ENCODE results near the gene RPN1. TPM values are rescaled to one million over a fixed set of nuclear protein-coding genes. Genes with fewer than 3 reads are reported as not detected.

The RPN1 gene
- total and polyA plus RNA-seq, 2 of the 13 experiments (the other 11 are each of a cell fraction or from before 2014, with no cell fraction given): 290 to 342 TPM

DNA sequence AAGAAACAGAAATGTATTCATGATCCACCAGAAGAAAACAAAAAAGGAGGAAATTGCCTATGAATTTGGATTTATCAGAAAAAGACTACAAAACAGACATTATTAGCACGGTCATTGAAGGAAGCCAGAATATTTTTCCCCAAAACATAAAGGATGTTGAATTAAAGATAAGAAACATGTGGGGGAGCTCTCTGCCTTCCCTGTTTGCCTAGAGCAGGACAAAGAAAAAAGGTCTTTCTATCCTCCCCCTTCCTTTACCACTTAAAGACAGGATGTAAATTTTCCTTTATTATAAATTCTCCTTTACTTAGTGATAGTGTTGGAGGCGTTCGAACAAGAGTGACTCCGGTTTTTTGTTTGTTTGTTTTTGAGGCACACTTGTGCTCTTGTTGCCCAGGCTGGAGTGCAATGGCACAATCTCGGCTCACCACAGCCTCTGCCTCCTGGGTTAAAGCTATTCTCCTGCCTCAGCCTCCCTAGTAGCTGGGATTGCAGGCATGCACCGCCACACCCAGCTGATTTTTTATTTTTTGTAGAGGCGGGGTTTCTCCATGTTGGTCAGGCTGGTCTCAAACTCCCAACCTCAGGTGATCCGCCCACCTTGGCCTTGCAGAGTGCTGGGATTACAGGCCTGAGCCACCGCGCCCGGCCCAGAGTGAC lies 14.9 kb upstream of the RPN1 start:
- Histone ChIP-seq H3K4me2 (ENCODE audit: low read depth, low read length) (peak overlapping the region; percentile 51), H3K27me3 (ENCODE audit: control insufficient read depth in 1 of 2, insufficient read depth in 2 of 2, low read length in 2 of 2) (no peaks in the 10 kb centered on the region; a peak in 1 of 5 replicates), H3K4me1 (ENCODE audit: insufficient read depth, low read length) (peaks cover 10% of the 10 kb centered on the region), H4K20me1 (ENCODE audit: insufficient read depth, low read length) (no peaks in the 10 kb centered on the region), H3K36me3 (replicated peaks in 1 of 2; ENCODE audit: control insufficient read depth in 1 of 2, insufficient read depth in 2 of 2, low read length in 2 of 2) (no peaks in the 10 kb centered on the region), H3K27ac (ENCODE audit: extremely low read length, insufficient read depth, low read length) (no peak overlapping the region), H3K9ac (ENCODE audit: insufficient read depth, low read depth, low read length) (no peak overlapping the region), H3K9me3 (ENCODE audit: low read length) (0 out of 2 replicates have a peak, but pooled peaks cover 6% of the 10 kb centered on the region), H2AFZ (ENCODE audit: low read length) (no peak overlapping the region), H3K4me3 (replicated peaks in 1 of 3; ENCODE audit: insufficient read depth in 1 of 3, low read depth in 2 of 3, low read length in 3 of 3) (no peak overlapping the region), H3K79me2 (ENCODE audit: insufficient read depth, low read length) (no peaks in the 10 kb centered on the region)
- BruUV-seq (replicated peaks): no TSS peak
- ChIA-PET CTCF (ENCODE audit: low intra/inter-chr PET ratio, low total read pairs) (no interaction called here), POLR2A (interaction anchor here (1.1 kb wide), 1 partner anchor 15 kb away, joined by 3 read pairs; no protein-coding TSS in a partner anchor)
- in situ Hi-C loops (cut with HindIII; ENCODE audit: extremely low pct_ligation_motif_present, low pct_unique_long_range_greater_than_20kb): no loop called here
- intact Hi-C loops (cut with micrococcal nuclease; ENCODE audit: unreplicated experiment): no loop called here
- TF ChIP-seq STAG1 (CRISPR knock-in tag; IDR thresholded peaks at IDR 0.05): peak; percentile 36; the same call in 1 of the 2 replicates
- TF ChIP-seq, protein P1, sequence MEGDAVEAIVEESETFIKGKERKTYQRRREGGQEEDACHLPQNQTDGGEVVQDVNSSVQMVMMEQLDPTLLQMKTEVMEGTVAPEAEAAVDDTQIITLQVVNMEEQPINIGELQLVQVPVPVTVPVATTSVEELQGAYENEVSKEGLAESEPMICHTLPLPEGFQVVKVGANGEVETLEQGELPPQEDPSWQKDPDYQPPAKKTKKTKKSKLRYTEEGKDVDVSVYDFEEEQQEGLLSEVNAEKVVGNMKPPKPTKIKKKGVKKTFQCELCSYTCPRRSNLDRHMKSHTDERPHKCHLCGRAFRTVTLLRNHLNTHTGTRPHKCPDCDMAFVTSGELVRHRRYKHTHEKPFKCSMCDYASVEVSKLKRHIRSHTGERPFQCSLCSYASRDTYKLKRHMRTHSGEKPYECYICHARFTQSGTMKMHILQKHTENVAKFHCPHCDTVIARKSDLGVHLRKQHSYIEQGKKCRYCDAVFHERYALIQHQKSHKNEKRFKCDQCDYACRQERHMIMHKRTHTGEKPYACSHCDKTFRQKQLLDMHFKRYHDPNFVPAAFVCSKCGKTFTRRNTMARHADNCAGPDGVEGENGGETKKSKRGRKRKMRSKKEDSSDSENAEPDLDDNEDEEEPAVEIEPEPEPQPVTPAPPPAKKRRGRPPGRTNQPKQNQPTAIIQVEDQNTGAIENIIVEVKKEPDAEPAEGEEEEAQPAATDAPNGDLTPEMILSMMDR (CRISPR knock-in tag; IDR thresholded peaks at IDR 0.05): 0 out of 2 replicates have a peak, but pooled peaks have one; percentile 21
- TF ChIP-seq ZNF24 (IDR thresholded peaks at IDR 0.05): no peak
- WGBS (ENCODE audit: low lambda C conversion rate): 51% methylated on average over 11 of the region's 11 CpGs
- ATAC-seq: no peak
- DNase-seq (ENCODE audit: low spot score): no peak
- FAIRE-seq: no peak

DNA sequence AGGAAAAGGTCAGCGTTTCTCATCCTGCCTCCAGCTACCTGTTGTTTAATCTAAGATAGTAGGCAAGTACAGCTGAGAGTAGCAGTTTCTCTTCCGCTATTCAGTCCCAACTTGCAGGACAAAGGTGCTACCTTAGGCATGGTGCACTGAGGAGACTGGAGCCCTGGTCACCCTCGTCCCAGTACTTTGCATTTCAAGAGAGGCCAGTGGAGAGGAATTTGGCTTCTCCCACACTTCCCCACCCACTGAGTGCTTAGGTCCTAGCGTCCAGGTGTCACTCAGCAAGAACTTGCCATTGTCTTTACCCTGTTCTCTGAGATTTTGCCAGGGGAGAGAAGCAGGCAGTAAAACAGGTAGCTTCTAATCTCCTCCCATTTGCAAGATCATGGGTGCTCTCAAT lies 12.5 kb upstream of the RPN1 start:
- no peaks in the 10 kb centered on the region; a peak in 1 of 5 replicates for H3K27me3 ChIP-seq (ENCODE audit: control insufficient read depth in 1 of 2, insufficient read depth in 2 of 2, low read length in 2 of 2)
- BruUV-seq (replicated peaks): no TSS peak
- no peak overlapping the region for H3K4me2 ChIP-seq (ENCODE audit: low read depth, low read length)
- H4K20me1 ChIP-seq (ENCODE audit: insufficient read depth, low read length): no peaks in the 10 kb centered on the region
- ATAC-seq (no peak), DNase-seq (ENCODE audit: low spot score) (no peak), FAIRE-seq (no peak)
- ChIA-PET CTCF (ENCODE audit: low intra/inter-chr PET ratio, low total read pairs) (no interaction called here), POLR2A (no interaction called here)
- H3K4me1 ChIP-seq (ENCODE audit: insufficient read depth, low read length): peaks cover 10% of the 10 kb centered on the region
- intact Hi-C loops (cut with micrococcal nuclease; ENCODE audit: unreplicated experiment): no loop called here
- H3K9ac ChIP-seq (ENCODE audit: insufficient read depth, low read depth, low read length): no peak overlapping the region
- no peak overlapping the region for H3K4me3 ChIP-seq (replicated peaks in 1 of 3; ENCODE audit: insufficient read depth in 1 of 3, low read depth in 2 of 3, low read length in 3 of 3)
- H3K27ac ChIP-seq (ENCODE audit: extremely low read length, insufficient read depth, low read length): no peak overlapping the region
- WGBS (ENCODE audit: low lambda C conversion rate): 41% methylated on average over 4 of the region's 4 CpGs
- H3K9me3 ChIP-seq (ENCODE audit: low read length): 0 out of 2 replicates have a peak, but pooled peaks cover 6% of the 10 kb centered on the region
- no peak overlapping the region for H2AFZ ChIP-seq (ENCODE audit: low read length)
- in situ Hi-C loops (cut with HindIII; ENCODE audit: extremely low pct_ligation_motif_present, low pct_unique_long_range_greater_than_20kb): no loop called here
- H3K79me2 ChIP-seq (ENCODE audit: insufficient read depth, low read length): no peaks in the 10 kb centered on the region
- H3K36me3 ChIP-seq (replicated peaks in 1 of 2; ENCODE audit: control insufficient read depth in 1 of 2, insufficient read depth in 2 of 2, low read length in 2 of 2): no peaks in the 10 kb centered on the region
- no peak for TF ChIP-seq NFKBIZ (CRISPR knock-in tag; IDR thresholded peaks at IDR 0.05)
- no peak for TF ChIP-seq HOXA7 (CRISPR knock-in tag; IDR thresholded peaks at IDR 0.05)
- TF ChIP-seq, protein P2, sequence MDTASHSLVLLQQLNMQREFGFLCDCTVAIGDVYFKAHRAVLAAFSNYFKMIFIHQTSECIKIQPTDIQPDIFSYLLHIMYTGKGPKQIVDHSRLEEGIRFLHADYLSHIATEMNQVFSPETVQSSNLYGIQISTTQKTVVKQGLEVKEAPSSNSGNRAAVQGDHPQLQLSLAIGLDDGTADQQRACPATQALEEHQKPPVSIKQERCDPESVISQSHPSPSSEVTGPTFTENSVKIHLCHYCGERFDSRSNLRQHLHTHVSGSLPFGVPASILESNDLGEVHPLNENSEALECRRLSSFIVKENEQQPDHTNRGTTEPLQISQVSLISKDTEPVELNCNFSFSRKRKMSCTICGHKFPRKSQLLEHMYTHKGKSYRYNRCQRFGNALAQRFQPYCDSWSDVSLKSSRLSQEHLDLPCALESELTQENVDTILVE (CRISPR knock-in tag; IDR thresholded peaks at IDR 0.05): no peak
- TF ChIP-seq SATB2 (CRISPR knock-in tag; IDR thresholded peaks at IDR 0.05): no peak
- TF ChIP-seq, protein P3, sequence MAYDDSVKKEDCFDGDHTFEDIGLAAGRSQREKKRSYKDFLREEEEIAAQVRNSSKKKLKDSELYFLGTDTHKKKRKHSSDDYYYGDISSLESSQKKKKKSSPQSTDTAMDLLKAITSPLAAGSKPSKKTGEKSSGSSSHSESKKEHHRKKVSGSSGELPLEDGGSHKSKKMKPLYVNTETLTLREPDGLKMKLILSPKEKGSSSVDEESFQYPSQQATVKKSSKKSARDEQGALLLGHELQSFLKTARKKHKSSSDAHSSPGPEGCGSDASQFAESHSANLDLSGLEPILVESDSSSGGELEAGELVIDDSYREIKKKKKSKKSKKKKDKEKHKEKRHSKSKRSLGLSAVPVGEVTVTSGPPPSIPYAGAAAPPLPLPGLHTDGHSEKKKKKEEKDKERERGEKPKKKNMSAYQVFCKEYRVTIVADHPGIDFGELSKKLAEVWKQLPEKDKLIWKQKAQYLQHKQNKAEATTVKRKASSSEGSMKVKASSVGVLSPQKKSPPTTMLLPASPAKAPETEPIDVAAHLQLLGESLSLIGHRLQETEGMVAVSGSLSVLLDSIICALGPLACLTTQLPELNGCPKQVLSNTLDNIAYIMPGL (CRISPR knock-in tag; IDR thresholded peaks at IDR 0.05; ENCODE audit: borderline replicate concordance in 1 of 2, low read depth in 1 of 2): no peak
- no peak for TF ChIP-seq GATA4 (IDR thresholded peaks at IDR 0.05; ENCODE audit: borderline replicate concordance, low read depth)
- no peak for TF ChIP-seq RBAK (CRISPR knock-in tag; IDR thresholded peaks at IDR 0.05)
- TF ChIP-seq, protein P4, sequence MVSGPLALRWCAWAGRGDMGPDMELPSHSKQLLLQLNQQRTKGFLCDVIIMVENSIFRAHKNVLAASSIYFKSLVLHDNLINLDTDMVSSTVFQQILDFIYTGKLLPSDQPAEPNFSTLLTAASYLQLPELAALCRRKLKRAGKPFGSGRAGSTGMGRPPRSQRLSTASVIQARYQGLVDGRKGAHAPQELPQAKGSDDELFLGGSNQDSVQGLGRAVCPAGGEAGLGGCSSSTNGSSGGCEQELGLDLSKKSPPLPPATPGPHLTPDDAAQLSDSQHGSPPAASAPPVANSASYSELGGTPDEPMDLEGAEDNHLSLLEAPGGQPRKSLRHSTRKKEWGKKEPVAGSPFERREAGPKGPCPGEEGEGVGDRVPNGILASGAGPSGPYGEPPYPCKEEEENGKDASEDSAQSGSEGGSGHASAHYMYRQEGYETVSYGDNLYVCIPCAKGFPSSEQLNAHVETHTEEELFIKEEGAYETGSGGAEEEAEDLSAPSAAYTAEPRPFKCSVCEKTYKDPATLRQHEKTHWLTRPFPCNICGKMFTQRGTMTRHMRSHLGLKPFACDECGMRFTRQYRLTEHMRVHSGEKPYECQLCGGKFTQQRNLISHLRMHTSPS (CRISPR knock-in tag; IDR thresholded peaks at IDR 0.05; ENCODE audit: low read depth): no peak

All from HepG2 (cell line).